Measurements from ENCODE around the gene ANGEL2. TPM values are rescaled to one million over a fixed set of nuclear protein-coding genes. Genes with fewer than 3 reads are reported as not detected.

The ANGEL2 gene
- total RNA-seq, 1 donor from 2014 or later: 36.8 TPM

DNA sequence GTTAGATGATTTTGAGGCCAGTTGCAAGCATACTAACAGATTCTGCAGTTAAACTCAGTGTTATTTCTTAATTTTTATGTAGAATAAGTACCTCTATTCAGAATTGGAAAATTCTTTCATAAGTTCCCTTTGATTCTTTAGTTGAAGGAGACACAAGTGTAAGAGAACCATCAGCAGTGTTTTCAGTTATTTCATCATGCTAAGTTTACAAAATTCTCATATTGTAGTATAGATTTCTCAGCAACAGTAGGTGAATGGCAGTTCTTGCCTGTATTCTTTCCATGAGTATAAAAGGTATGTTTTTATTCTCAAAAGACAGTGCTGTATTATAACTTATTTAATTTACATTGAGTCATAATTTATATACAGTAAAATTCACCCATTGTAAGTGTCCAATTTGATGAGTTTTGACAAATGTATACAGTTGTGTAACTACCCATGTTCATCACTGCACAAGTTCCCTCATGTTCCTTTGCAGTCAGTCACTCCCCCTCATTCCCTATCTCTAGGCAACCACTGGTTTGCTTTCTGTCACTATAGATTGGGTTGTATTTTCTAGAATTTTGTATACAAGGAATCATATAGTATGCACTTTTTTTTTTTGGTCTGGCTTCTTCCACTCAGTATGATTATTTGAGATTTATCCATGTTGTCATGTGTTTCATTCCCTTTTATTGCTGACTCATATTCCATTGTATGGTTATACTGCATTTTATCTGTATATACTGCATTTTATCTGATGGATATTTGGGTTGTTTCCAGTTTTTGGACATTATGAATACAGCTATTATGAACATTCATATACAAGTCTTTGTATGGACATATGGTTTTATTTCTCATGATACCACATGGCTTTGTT lies 39.3 kb upstream of the ANGEL2 start:
- no peaks in the 10 kb centered on the region for H3K36me3 ChIP-seq (ENCODE audit: control insufficient read depth, insufficient read depth, low read length)
- H3K4me3 ChIP-seq (ENCODE audit: low read depth, low read length): no peak overlapping the region
- TF ChIP-seq, protein P1, sequence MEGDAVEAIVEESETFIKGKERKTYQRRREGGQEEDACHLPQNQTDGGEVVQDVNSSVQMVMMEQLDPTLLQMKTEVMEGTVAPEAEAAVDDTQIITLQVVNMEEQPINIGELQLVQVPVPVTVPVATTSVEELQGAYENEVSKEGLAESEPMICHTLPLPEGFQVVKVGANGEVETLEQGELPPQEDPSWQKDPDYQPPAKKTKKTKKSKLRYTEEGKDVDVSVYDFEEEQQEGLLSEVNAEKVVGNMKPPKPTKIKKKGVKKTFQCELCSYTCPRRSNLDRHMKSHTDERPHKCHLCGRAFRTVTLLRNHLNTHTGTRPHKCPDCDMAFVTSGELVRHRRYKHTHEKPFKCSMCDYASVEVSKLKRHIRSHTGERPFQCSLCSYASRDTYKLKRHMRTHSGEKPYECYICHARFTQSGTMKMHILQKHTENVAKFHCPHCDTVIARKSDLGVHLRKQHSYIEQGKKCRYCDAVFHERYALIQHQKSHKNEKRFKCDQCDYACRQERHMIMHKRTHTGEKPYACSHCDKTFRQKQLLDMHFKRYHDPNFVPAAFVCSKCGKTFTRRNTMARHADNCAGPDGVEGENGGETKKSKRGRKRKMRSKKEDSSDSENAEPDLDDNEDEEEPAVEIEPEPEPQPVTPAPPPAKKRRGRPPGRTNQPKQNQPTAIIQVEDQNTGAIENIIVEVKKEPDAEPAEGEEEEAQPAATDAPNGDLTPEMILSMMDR (IDR thresholded peaks at IDR 0.05; ENCODE audit: insufficient read depth, low read length, poor library complexity, severe bottlenecking): no peak
- no peak for DNase-seq (ENCODE audit: low read depth)
- no peaks in the 10 kb centered on the region for H3K27me3 ChIP-seq (ENCODE audit: control insufficient read depth, insufficient read depth, low read length)

DNA sequence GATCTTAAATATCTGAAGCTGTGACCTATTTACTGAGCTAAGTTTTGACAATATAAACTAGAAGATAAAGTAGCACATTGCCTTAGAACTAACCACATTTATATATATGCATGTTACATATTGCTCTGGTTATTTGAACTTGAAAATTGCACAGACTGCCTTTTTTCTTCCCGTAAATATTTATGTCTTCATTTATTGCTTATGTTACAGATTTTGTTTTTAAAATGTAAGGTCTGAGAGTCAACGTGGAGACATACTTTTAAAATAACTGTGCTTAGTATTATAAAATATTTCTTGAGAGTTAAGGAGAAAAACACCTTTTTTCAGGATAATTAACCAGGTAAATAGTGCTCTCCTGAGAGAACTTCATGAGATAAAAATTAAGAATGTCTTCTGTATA lies 38.5 kb upstream of the ANGEL2 start:
- TF ChIP-seq, protein P1 (IDR thresholded peaks at IDR 0.05; ENCODE audit: insufficient read depth, low read length, poor library complexity, severe bottlenecking): no peak
- H3K4me3 ChIP-seq (ENCODE audit: low read depth, low read length): no peak overlapping the region
- no peaks in the 10 kb centered on the region for H3K36me3 ChIP-seq (ENCODE audit: control insufficient read depth, insufficient read depth, low read length)
- H3K27me3 ChIP-seq (ENCODE audit: control insufficient read depth, insufficient read depth, low read length): no peaks in the 10 kb centered on the region
- DNase-seq (ENCODE audit: low read depth): no peak

DNA sequence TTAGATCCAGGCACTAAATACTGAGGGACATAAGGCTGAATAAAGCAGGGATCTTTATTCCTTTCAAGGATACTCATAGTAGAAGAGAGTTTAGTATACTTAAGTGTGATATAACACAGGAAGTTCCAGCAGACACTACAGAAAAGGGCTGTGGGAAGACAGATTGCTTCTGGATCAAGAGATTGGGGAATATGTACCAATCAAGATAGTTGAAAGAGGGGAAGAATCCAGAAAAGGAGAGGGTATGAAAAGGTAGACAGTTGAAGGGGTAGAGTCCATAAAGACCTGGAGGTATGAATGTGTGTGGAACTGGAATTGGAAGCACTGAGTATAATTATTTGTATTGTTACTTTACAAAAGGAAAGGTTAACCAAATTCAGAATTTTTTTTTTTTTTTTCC lies 37.8 kb upstream of the ANGEL2 start:
- no peaks in the 10 kb centered on the region for H3K36me3 ChIP-seq (ENCODE audit: control insufficient read depth, insufficient read depth, low read length)
- TF ChIP-seq, protein P1 (IDR thresholded peaks at IDR 0.05; ENCODE audit: insufficient read depth, low read length, poor library complexity, severe bottlenecking): no peak
- H3K4me3 ChIP-seq (ENCODE audit: low read depth, low read length): no peak overlapping the region
- H3K27me3 ChIP-seq (ENCODE audit: control insufficient read depth, insufficient read depth, low read length): no peaks in the 10 kb centered on the region
- DNase-seq (ENCODE audit: low read depth): no peak

DNA sequence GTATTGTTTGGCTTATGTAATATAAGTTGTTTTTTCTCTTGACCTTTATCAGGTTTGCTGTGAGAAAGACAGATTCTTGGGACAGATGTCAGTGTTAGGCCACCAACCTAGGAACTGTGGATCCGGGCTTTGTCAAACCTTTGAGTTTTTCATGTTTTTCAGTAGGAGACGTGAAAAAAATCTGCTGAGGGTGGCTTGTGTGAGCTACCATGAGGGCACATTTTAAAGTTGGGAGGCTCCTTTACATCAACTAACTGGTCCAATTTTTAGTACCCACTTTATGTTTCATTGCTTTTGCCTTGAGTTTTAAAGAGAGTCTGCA lies 36.2 kb upstream of the ANGEL2 start:
- Histone ChIP-seq H3K27me3 (ENCODE audit: control insufficient read depth, insufficient read depth, low read length) (no peaks in the 10 kb centered on the region), H3K4me3 (ENCODE audit: low read depth, low read length) (peak overlapping the region; percentile 95), H3K36me3 (ENCODE audit: control insufficient read depth, insufficient read depth, low read length) (no peaks in the 10 kb centered on the region)
- DNase-seq (ENCODE audit: low read depth): no peak
- TF ChIP-seq, protein P1 (IDR thresholded peaks at IDR 0.05; ENCODE audit: insufficient read depth, low read length, poor library complexity, severe bottlenecking): no peak

DNA sequence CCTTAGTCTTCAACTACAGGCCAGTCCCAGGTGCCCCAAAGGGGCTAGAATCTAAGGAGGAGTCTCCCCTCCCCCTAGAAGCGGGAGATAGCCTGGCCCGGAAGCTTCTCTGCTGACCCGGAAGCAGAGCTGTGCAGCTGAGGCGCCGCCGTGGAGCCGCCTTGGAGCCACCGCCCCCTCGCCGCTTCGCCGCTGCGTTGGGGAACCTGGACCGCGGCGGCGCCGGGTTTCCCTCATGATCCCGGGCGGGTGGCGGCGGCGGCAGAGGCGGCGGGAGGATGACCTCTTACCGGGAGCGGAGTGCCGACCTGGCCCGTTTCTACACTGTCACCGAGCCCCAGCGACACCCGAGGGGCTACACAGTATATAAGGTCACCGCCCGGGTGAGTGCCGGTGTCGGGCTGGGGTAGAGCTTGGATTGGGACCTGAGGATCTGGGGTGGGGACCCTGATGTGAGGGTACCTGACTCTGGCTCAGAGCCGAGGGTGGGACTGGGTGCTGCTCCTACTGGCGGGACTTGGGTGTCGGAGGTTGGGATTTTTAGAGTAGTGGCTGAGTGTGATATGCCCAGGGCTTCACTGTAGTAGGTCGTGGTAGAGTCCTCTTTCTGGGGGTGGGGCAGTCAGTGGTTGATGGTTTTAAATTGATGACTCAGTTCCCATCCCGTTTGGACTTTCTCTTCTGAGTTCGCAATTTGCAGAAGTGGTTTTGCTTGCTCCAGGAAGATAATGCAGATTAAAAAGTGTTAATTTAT lies 35.6 kb upstream of the ANGEL2 start, which contains the start of gene RPS6KC1:
Gene RPS6KC1, plus strand, starts transcription at position 115 of the 754 bp plus-strand sequence. Its CDS starts 164 bp downstream, at position 279.
- no peaks in the 10 kb centered on the region for H3K27me3 ChIP-seq (ENCODE audit: control insufficient read depth, insufficient read depth, low read length)
- DNase-seq (ENCODE audit: low read depth): peak; percentile 39
- peak within 1 kb of the TSS; percentile 95 for H3K4me3 ChIP-seq (ENCODE audit: low read depth, low read length)
- no peaks in the 10 kb centered on the region for H3K36me3 ChIP-seq (ENCODE audit: control insufficient read depth, insufficient read depth, low read length)
- TF ChIP-seq, protein P1 (IDR thresholded peaks at IDR 0.05; ENCODE audit: insufficient read depth, low read length, poor library complexity, severe bottlenecking): no peak
